Cardiac septum (tissue), 1 donor: ENCODE results near the gene TXNDC15. TPM values are rescaled to one million over a fixed set of nuclear protein-coding genes. Genes with fewer than 3 reads are reported as not detected.
"Not testable (repeated sequence)": the region's sequence is repeated elsewhere in the genome, so short reads cannot be mapped to it uniquely, and the experiment has no call there.

Source experiments
- DNase-seq: peaks from one replicate; pipeline ENCODE4 v3.0.0-alpha.2; 2020; ENCODE audit warnings: low spot score
- intact Hi-C: fragments of 100-400 bp; cut with DNase I; formaldehyde crosslinking; loops from one replicate; pipeline ENCODE4 v1.14.0; 2022
- long read RNA-seq: library from polyadenylated mRNA; unstranded; transcript quantifications from one replicate; pipeline ENCODE4 v2.0.0, GENCODE V29; 2021
- total RNA-seq: library from RNA; stranded (reverse); fragmentation: NEBNext Ultra II Directional; extraction: Animal tissue kit (Norgen Biotek cat#: 25700); gene quantifications from one replicate; pipeline ENCODE4 v1.2.1, GENCODE V29; 2021
- donor health status: DM: no; HTN: no; CAD: no.

TXNDC15 gene
- total RNA-seq: 46.6 TPM
- long read RNA-seq, transcript TXNDC15-201 (5 exons, 3,548 nt): major isoform, 33 of 42 reads
- long read RNA-seq, partial matches to known transcripts: 2 of 42 reads
- long read RNA-seq, other reads (novel, unspliced or antisense): 6 of 42 reads

GRCh38 chr5:134873987-134874830 is at the start of gene TXNDC15:
TXNDC15 (plus strand) TSS chr5:134874371; CDS start chr5:134874428, 57 bp downstream.
- intact Hi-C loops: loop anchor here (1.0 to 10.0 kb wide), 3 partner anchors 28 to 139 kb away; partner anchors contain the start of gene CAMLG
- peak; percentile 96 for DNase-seq

GRCh38 chr5:134824681-134825080 is 49.5 kb upstream of the TXNDC15 start:
- intact Hi-C loops: no loop called here
- no peak for DNase-seq

- intact Hi-C loops: no loop called here
- DNase-seq: no peak
Measured at GRCh38 chr5:134825212-134825611, 49.0 kb upstream of the TXNDC15 start.

- intact Hi-C loops: no loop called here
- DNase-seq: no peak
Measured at GRCh38 chr5:134833340-134834032, 40.7 kb upstream of the TXNDC15 start.

- intact Hi-C loops: no loop called here
Measured at GRCh38 chr5:134835623-134836022, 38.5 kb upstream of the TXNDC15 start.

GRCh38 chr5:134837530-134838181 is 36.5 kb upstream of the TXNDC15 start:
- intact Hi-C loops: no loop called here
- no peak for DNase-seq

More at GRCh38 chr5:134835623-134836022, 38.5 kb upstream of the TXNDC15 start:
- no peak for DNase-seq

GRCh38 chr5:134838361-134838760 is 35.8 kb upstream of the TXNDC15 start:
- DNase-seq, intact Hi-C loops: not testable (repeated sequence)

GRCh38 chr5:134840811-134841210 is 33.4 kb upstream of the TXNDC15 start:
- DNase-seq: no peak
- intact Hi-C loops: no loop called here

GRCh38 chr5:134844252-134844651 is 29.9 kb upstream of the TXNDC15 start:
- DNase-seq: no peak
- intact Hi-C loops: no loop called here

- no peak for DNase-seq
- intact Hi-C loops: loop anchor here (1.0 to 5.0 kb wide), 2 partner anchors 59 to 88 kb away; partner anchors contain the start of gene DDX46
Measured at GRCh38 chr5:134845335-134845851, 28.8 kb upstream of the TXNDC15 start.

- intact Hi-C loops: loop anchor here (1.0 to 5.0 kb wide), 3 partner anchors 28 to 89 kb away; partner anchors contain the start of genes DDX46 and TXNDC15
- peak; percentile 96 for DNase-seq
Measured at GRCh38 chr5:134845852-134846640, 28.1 kb upstream of the TXNDC15 start, which contains the start of gene C5orf24. C5orf24 (plus strand) TSS chr5:134845968; CDS start chr5:134854901, 8,933 bp downstream.

- no peak for DNase-seq
- intact Hi-C loops: loop anchor here (1.0 to 5.0 kb wide), 2 partner anchors 28 to 89 kb away; partner anchors contain the start of genes DDX46 and TXNDC15
Measured at GRCh38 chr5:134846641-134846960, 27.6 kb upstream of the TXNDC15 start.

- not testable (repeated sequence) for DNase-seq
- intact Hi-C loops: loop anchor here (5.0 kb wide), 1 partner anchor 92 kb away; the partner anchor contains the start of gene DDX46
Measured at GRCh38 chr5:134849434-134849933, 24.7 kb upstream of the TXNDC15 start.

GRCh38 chr5:134851307-134851923 is 22.8 kb upstream of the TXNDC15 start:
- intact Hi-C loops: no loop called here
- DNase-seq: no peak

GRCh38 chr5:134856465-134856864 is 17.7 kb upstream of the TXNDC15 start:
- intact Hi-C loops, DNase-seq: not testable (repeated sequence)

- intact Hi-C loops: no loop called here
- no peak for DNase-seq
Measured at GRCh38 chr5:134857401-134857800, 16.8 kb upstream of the TXNDC15 start.

- DNase-seq: peak; percentile 14
- intact Hi-C loops: no loop called here
Measured at GRCh38 chr5:134864707-134865106, 9.5 kb upstream of the TXNDC15 start.

GRCh38 chr5:134873494-134873893 is 677 bp upstream of the TXNDC15 start:
- intact Hi-C loops: loop anchor here (10.0 kb wide), 1 partner anchor 139 kb away; the partner anchor contains the start of gene CAMLG
- no peak for DNase-seq
